ENCODE measurements around the gene PPP4R3B.
A peak's percentile ranks its signal among the peaks of the same experiment; 100 is the strongest.

The PPP4R3B gene

GRCh38 chr2:55502590-55503141 lies 114.8 kb downstream of the PPP4R3B start:
- no peak for DNase-seq

GRCh38 chr2:55500025-55500424 lies 117.4 kb downstream of the PPP4R3B start:
- peak; percentile 63 for DNase-seq

- no peak for DNase-seq
Observed at GRCh38 chr2:55498582-55498981, 118.8 kb downstream of the PPP4R3B start.
